ENCODE data around the gene TFAP2A.

TFAP2A gene

GRCh38 chr6:10411971-10412460 lies 2.9 kb downstream of the TFAP2A start (continued):
- TF ChIP-seq ZNF398 (tag by site-specific recombination; IDR thresholded peaks at IDR 0.05): peak; percentile 97
- TF ChIP-seq SP7 (tag by site-specific recombination; IDR thresholded peaks at IDR 0.05): peak; percentile 64
- peak; percentile 79; the same call in 1 of the 2 replicates for TF ChIP-seq ZNF324 (tag by site-specific recombination; IDR thresholded peaks at IDR 0.05)
- TF ChIP-seq ZBTB11 (tag by site-specific recombination; conservative IDR thresholded peaks at IDR 0.05; ENCODE audit: low read depth): 0 out of 2 replicates have a peak, but pooled peaks have one; percentile 25
- TF ChIP-seq, protein P1, sequence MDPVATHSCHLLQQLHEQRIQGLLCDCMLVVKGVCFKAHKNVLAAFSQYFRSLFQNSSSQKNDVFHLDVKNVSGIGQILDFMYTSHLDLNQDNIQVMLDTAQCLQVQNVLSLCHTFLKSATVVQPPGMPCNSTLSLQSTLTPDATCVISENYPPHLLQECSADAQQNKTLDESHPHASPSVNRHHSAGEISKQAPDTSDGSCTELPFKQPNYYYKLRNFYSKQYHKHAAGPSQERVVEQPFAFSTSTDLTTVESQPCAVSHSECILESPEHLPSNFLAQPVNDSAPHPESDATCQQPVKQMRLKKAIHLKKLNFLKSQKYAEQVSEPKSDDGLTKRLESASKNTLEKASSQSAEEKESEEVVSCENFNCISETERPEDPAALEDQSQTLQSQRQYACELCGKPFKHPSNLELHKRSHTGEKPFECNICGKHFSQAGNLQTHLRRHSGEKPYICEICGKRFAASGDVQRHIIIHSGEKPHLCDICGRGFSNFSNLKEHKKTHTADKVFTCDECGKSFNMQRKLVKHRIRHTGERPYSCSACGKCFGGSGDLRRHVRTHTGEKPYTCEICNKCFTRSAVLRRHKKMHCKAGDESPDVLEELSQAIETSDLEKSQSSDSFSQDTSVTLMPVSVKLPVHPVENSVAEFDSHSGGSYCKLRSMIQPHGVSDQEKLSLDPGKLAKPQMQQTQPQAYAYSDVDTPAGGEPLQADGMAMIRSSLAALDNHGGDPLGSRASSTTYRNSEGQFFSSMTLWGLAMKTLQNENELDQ (tag by site-specific recombination; IDR thresholded peaks at IDR 0.05; ENCODE audit: low read depth): no peak
- no peak for TF ChIP-seq ZNF302 (tag by site-specific recombination; IDR thresholded peaks at IDR 0.05; ENCODE audit: low read depth)
- no peak for TF ChIP-seq ZNF544 (tag by site-specific recombination; IDR thresholded peaks at IDR 0.05)
- no peak for TF ChIP-seq ZNF521 (tag by site-specific recombination; IDR thresholded peaks at IDR 0.05)
- TF ChIP-seq ZNF560 (tag by site-specific recombination; IDR thresholded peaks at IDR 0.05; ENCODE audit: borderline replicate concordance): no peak
- TF ChIP-seq ZNF184 (tag by site-specific recombination; IDR thresholded peaks at IDR 0.05): no peak
- no peak for TF ChIP-seq ZNF266 (tag by site-specific recombination; IDR thresholded peaks at IDR 0.05; ENCODE audit: low read depth)
- TF ChIP-seq ZBTB26 (tag by site-specific recombination; optimal IDR thresholded peaks at IDR 0.05): peak; percentile 88
- TF ChIP-seq RBAK (tag by site-specific recombination; IDR thresholded peaks at IDR 0.05): no peak
- no peak for TF ChIP-seq ZNF658 (tag by site-specific recombination; IDR thresholded peaks at IDR 0.05)
- no peak for TF ChIP-seq ZNF580 (tag by site-specific recombination; IDR thresholded peaks at IDR 0.05)
- no peak for TF ChIP-seq ZNF624 (tag by site-specific recombination; IDR thresholded peaks at IDR 0.05)
- no peak; the same call in 1 of the 2 replicates for TF ChIP-seq ZFP69B (tag by site-specific recombination; IDR thresholded peaks at IDR 0.05)
- TF ChIP-seq ZNF16 (tag by site-specific recombination; IDR thresholded peaks at IDR 0.05; ENCODE audit: low read depth): no peak
- TF ChIP-seq ZIC2 (tag by site-specific recombination; IDR thresholded peaks at IDR 0.05): peak; percentile 82
- peak; percentile 75 for TF ChIP-seq EGR2 (tag by site-specific recombination; IDR thresholded peaks at IDR 0.05; ENCODE audit: low read depth)
- peak; percentile 98 for TF ChIP-seq ZNF596 (tag by site-specific recombination; IDR thresholded peaks at IDR 0.05)
- TF ChIP-seq ZBTB17 (tag by site-specific recombination; IDR thresholded peaks at IDR 0.05): peak; percentile 87
- TF ChIP-seq ZNF366 (tag by site-specific recombination; conservative IDR thresholded peaks at IDR 0.05): peak; percentile 93
- TF ChIP-seq, protein P2, sequence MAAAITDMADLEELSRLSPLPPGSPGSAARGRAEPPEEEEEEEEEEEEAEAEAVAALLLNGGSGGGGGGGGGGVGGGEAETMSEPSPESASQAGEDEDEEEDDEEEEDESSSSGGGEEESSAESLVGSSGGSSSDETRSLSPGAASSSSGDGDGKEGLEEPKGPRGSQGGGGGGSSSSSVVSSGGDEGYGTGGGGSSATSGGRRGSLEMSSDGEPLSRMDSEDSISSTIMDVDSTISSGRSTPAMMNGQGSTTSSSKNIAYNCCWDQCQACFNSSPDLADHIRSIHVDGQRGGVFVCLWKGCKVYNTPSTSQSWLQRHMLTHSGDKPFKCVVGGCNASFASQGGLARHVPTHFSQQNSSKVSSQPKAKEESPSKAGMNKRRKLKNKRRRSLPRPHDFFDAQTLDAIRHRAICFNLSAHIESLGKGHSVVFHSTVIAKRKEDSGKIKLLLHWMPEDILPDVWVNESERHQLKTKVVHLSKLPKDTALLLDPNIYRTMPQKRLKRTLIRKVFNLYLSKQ (tag by site-specific recombination; IDR thresholded peaks at IDR 0.05; ENCODE audit: borderline replicate concordance): no peak
- TF ChIP-seq, protein P3, sequence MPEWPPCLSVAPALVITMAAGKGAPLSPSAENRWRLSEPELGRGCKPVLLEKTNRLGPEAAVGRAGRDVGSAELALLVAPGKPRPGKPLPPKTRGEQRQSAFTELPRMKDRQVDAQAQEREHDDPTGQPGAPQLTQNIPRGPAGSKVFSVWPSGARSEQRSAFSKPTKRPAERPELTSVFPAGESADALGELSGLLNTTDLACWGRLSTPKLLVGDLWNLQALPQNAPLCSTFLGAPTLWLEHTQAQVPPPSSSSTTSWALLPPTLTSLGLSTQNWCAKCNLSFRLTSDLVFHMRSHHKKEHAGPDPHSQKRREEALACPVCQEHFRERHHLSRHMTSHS (tag by site-specific recombination; IDR thresholded peaks at IDR 0.05): no peak
- TF ChIP-seq GLI4 (tag by site-specific recombination; IDR thresholded peaks at IDR 0.05): no peak
- no peak for TF ChIP-seq ZNF350 (tag by site-specific recombination; IDR thresholded peaks at IDR 0.05)

All from HEK293 (cell line).